Measurements from ENCODE around the gene MAML3.

- TF ChIP-seq CTCF (IDR thresholded peaks at IDR 0.05; ENCODE audit: low read length) (no peak), EZH2 (IDR thresholded peaks at IDR 0.05; ENCODE audit: borderline replicate concordance, low read length) (no peak)
These were observed 352.1 kb downstream of the MAML3 start for GRCh38 chr4:139801895-139802294.
